ENCODE measurements around the gene CHM.
"Not testable (repeated sequence)": the region's sequence is repeated elsewhere in the genome, so short reads cannot be mapped to it uniquely, and the experiment has no call there.

The CHM gene

GRCh38 chrX:86047174-86047935 is at the start of gene CHM:
Gene CHM (minus strand): TSS chrX:86047558. CDS start chrX:86047532, 26 bp downstream.
- in situ Hi-C loops (cut with HindIII; ENCODE audit: low pct_ligation_motif_present, low pct_unique_long_range_greater_than_20kb, low sequenced_read_pairs): no loop called here
- DNase-seq: peak; percentile 75

GRCh38 chrX:86078650-86079049 is 31.3 kb upstream of the CHM start:
- DNase-seq: no peak
- in situ Hi-C loops (cut with HindIII; ENCODE audit: low pct_ligation_motif_present, low pct_unique_long_range_greater_than_20kb, low sequenced_read_pairs): no loop called here

- peak; percentile 0 for DNase-seq
- in situ Hi-C loops (cut with HindIII; ENCODE audit: low pct_ligation_motif_present, low pct_unique_long_range_greater_than_20kb, low sequenced_read_pairs): no loop called here
Observed at GRCh38 chrX:86066998-86067397, 19.6 kb upstream of the CHM start.

- DNase-seq: no peak
- in situ Hi-C loops (cut with HindIII; ENCODE audit: low pct_ligation_motif_present, low pct_unique_long_range_greater_than_20kb, low sequenced_read_pairs): no loop called here
Observed at GRCh38 chrX:86061407-86061806, 14.0 kb upstream of the CHM start.

GRCh38 chrX:86051741-86052140 is 4.4 kb upstream of the CHM start:
- in situ Hi-C loops (cut with HindIII; ENCODE audit: low pct_ligation_motif_present, low pct_unique_long_range_greater_than_20kb, low sequenced_read_pairs): no loop called here
- no peak for DNase-seq

- no peak for DNase-seq
- in situ Hi-C loops (cut with HindIII; ENCODE audit: low pct_ligation_motif_present, low pct_unique_long_range_greater_than_20kb, low sequenced_read_pairs): no loop called here
Observed at GRCh38 chrX:86047936-86048280, 550 bp upstream of the CHM start.

- in situ Hi-C loops (cut with HindIII; ENCODE audit: low pct_ligation_motif_present, low pct_unique_long_range_greater_than_20kb, low sequenced_read_pairs): no loop called here
- no peak for DNase-seq
Observed at GRCh38 chrX:86044216-86044615, 3.1 kb downstream of the CHM start.

- no peak for DNase-seq
- in situ Hi-C loops (cut with HindIII; ENCODE audit: low pct_ligation_motif_present, low pct_unique_long_range_greater_than_20kb, low sequenced_read_pairs): no loop called here
Observed at GRCh38 chrX:86039625-86040568, 7.5 kb downstream of the CHM start.

- DNase-seq: no peak
- in situ Hi-C loops (cut with HindIII; ENCODE audit: low pct_ligation_motif_present, low pct_unique_long_range_greater_than_20kb, low sequenced_read_pairs): no loop called here
Observed at GRCh38 chrX:86033385-86033784, 14.0 kb downstream of the CHM start.

GRCh38 chrX:86028681-86029080 is 18.7 kb downstream of the CHM start:
- in situ Hi-C loops (cut with HindIII; ENCODE audit: low pct_ligation_motif_present, low pct_unique_long_range_greater_than_20kb, low sequenced_read_pairs): no loop called here
- DNase-seq: no peak

- in situ Hi-C loops (cut with HindIII; ENCODE audit: low pct_ligation_motif_present, low pct_unique_long_range_greater_than_20kb, low sequenced_read_pairs): no loop called here
- DNase-seq: peak; percentile 0
Observed at GRCh38 chrX:86023811-86024210, 23.5 kb downstream of the CHM start.

GRCh38 chrX:86021652-86022289 is 25.6 kb downstream of the CHM start:
- DNase-seq: no peak
- in situ Hi-C loops (cut with HindIII; ENCODE audit: low pct_ligation_motif_present, low pct_unique_long_range_greater_than_20kb, low sequenced_read_pairs): no loop called here

- in situ Hi-C loops (cut with HindIII; ENCODE audit: low pct_ligation_motif_present, low pct_unique_long_range_greater_than_20kb, low sequenced_read_pairs): no loop called here
- no peak for DNase-seq
Observed at GRCh38 chrX:86016139-86016538, 31.2 kb downstream of the CHM start.

- DNase-seq; in situ Hi-C loops (cut with HindIII; ENCODE audit: low pct_ligation_motif_present, low pct_unique_long_range_greater_than_20kb, low sequenced_read_pairs): not testable (repeated sequence)
Observed at GRCh38 chrX:86014959-86015358, 32.4 kb downstream of the CHM start.

GRCh38 chrX:86014421-86014820 is 32.9 kb downstream of the CHM start:
- in situ Hi-C loops (cut with HindIII; ENCODE audit: low pct_ligation_motif_present, low pct_unique_long_range_greater_than_20kb, low sequenced_read_pairs): no loop called here
- no peak for DNase-seq

GRCh38 chrX:86013792-86014191 is 33.6 kb downstream of the CHM start:
- in situ Hi-C loops (cut with HindIII; ENCODE audit: low pct_ligation_motif_present, low pct_unique_long_range_greater_than_20kb, low sequenced_read_pairs): no loop called here

GRCh38 chrX:86012188-86012587 is 35.2 kb downstream of the CHM start:
- no peak for DNase-seq
- in situ Hi-C loops (cut with HindIII; ENCODE audit: low pct_ligation_motif_present, low pct_unique_long_range_greater_than_20kb, low sequenced_read_pairs): no loop called here

More at GRCh38 chrX:86013792-86014191, 33.6 kb downstream of the CHM start:
- DNase-seq: no peak

GRCh38 chrX:86009803-86010202 is 37.6 kb downstream of the CHM start:
- DNase-seq; in situ Hi-C loops (cut with HindIII; ENCODE audit: low pct_ligation_motif_present, low pct_unique_long_range_greater_than_20kb, low sequenced_read_pairs): not testable (repeated sequence)

- in situ Hi-C loops (cut with HindIII; ENCODE audit: low pct_ligation_motif_present, low pct_unique_long_range_greater_than_20kb, low sequenced_read_pairs); DNase-seq: not testable (repeated sequence)
Observed at GRCh38 chrX:86007891-86008290, 39.5 kb downstream of the CHM start.

Data from ACHN (cell line).